HepG2 (cell line): Measurements from ENCODE around the gene DPEP1. TPM values are rescaled to one million over a fixed set of nuclear protein-coding genes. Genes with fewer than 3 reads are reported as not detected.

Experiments
- EED ChIP-seq: sonication (generic); formaldehyde crosslinking; IDR thresholded peaks from 2 replicates; pipeline ENCODE4 v1.5.0; 2020; ENCODE audit warnings: mild to moderate bottlenecking, missing genetic modification reagents
- GATA4 ChIP-seq: sonication (generic); IDR thresholded peaks from 2 replicates; pipeline ENCODE4 v1.6.1; 2016; ENCODE audit warnings: antibody characterized with exemption, low read depth, borderline replicate concordance
- MTF2 ChIP-seq: sonication (generic); formaldehyde crosslinking; IDR thresholded peaks from 2 replicates; pipeline ENCODE4 v1.5.0; 2020; ENCODE audit warnings: missing genetic modification reagents, borderline replicate concordance
- NCOA1 ChIP-seq: sonication (generic); formaldehyde crosslinking; IDR thresholded peaks from 2 replicates; pipeline ENCODE4 v1.9.0; 2021; ENCODE audit warnings: missing genetic modification reagents
- PHF21A ChIP-seq: sonication (generic); formaldehyde crosslinking; IDR thresholded peaks from 2 replicates; pipeline ENCODE4 v1.5.0; 2020; ENCODE audit warnings: mild to moderate bottlenecking, missing genetic modification reagents
- SP2 ChIP-seq: sonication (generic); formaldehyde crosslinking; IDR thresholded peaks from 2 replicates; pipeline ENCODE4 v1.5.1; 2020; ENCODE audit warnings: mild to moderate bottlenecking, missing genetic modification reagents
- ZNF230 ChIP-seq: sonication (generic); formaldehyde crosslinking; IDR thresholded peaks from 2 replicates; pipeline ENCODE4 v1.4.0; 2020; ENCODE audit warnings: mild to moderate bottlenecking, missing genetic modification reagents
- ZNF256 ChIP-seq: sonication (generic); formaldehyde crosslinking; conservative IDR thresholded peaks from 2 replicates; pipeline ENCODE4 v1.4.0; 2020; ENCODE audit warnings: missing genetic modification reagents
- ZNF547 ChIP-seq: sonication (generic); formaldehyde crosslinking; IDR thresholded peaks from 2 replicates; pipeline ENCODE4 v1.5.1; 2020; ENCODE audit warnings: mild to moderate bottlenecking, missing genetic modification reagents
- ZNF839 ChIP-seq: sonication (generic); formaldehyde crosslinking; IDR thresholded peaks from 2 replicates; pipeline ENCODE4 v1.4.0; 2020; ENCODE audit warnings: missing genetic modification reagents, mild to moderate bottlenecking, borderline replicate concordance
- ZSCAN21 ChIP-seq: sonication (generic); formaldehyde crosslinking; IDR thresholded peaks from 2 replicates; pipeline ENCODE4 v1.8.0; 2022; ENCODE audit warnings: mild to moderate bottlenecking, missing genetic modification reagents, moderate library complexity, borderline replicate concordance
- ZSCAN31 ChIP-seq: sonication (generic); formaldehyde crosslinking; IDR thresholded peaks from 2 replicates; pipeline ENCODE4 v1.5.0; 2020; ENCODE audit warnings: low read depth, mild to moderate bottlenecking, missing genetic modification reagents
- polyA plus RNA-seq, 8 experiments: library from polyadenylated mRNA; depleted of rRNA in 3 of 8; stranded (reverse) in 7 of 8; unstranded in 1 of 8; fragments of >200 nt; fragmentation: Illumina TruSeq in 4 of 8; extraction: Trizol in 4 of 8; gene quantifications; 2 replicates each; pipeline versions ENCODE4 v1.2.1 to v1.2.3, GENCODE V29; 2011 to 2016; ENCODE audit warnings: low read depth in 4 of 8, missing spikeins in 1 of 8, mixed read lengths in 1 of 8; ENCODE audit not compliant: insufficient read depth in 1 of 8
- total RNA-seq, 5 experiments: library from RNA; depleted of rRNA; stranded (reverse); fragments of >200 nt; fragmentation: Illumina TruSeq; extraction: Trizol; gene quantifications; 2 replicates each; pipeline ENCODE4 v1.2.3, GENCODE V29; 2016; ENCODE audit warnings: low read depth in 1 of 5
- TF ChIP-seq, protein P1 (sequence below): sonication (generic); formaldehyde crosslinking; IDR thresholded peaks from 2 replicates; pipeline ENCODE4 v1.5.1; 2020; ENCODE audit warnings: missing genetic modification reagents, mild to moderate bottlenecking, borderline replicate concordance
- TF ChIP-seq, protein P2 (sequence below): sonication (generic); formaldehyde crosslinking; IDR thresholded peaks from 2 replicates; pipeline ENCODE4 v1.5.0; 2020; ENCODE audit warnings: mild to moderate bottlenecking, missing genetic modification reagents
- TF ChIP-seq, protein P3 (sequence below): sonication (generic); formaldehyde crosslinking; IDR thresholded peaks from 2 replicates; pipeline ENCODE4 v1.5.0; 2020; ENCODE audit warnings: missing genetic modification reagents
- TF ChIP-seq, protein P4 (sequence below): sonication (generic); formaldehyde crosslinking; IDR thresholded peaks from 2 replicates; pipeline ENCODE4 v1.8.1; 2023; ENCODE audit warnings: mild to moderate bottlenecking, missing genetic modification reagents, borderline replicate concordance
- TF ChIP-seq, protein P5 (sequence below), 2 experiments: sonication (generic) in 1 of 2; formaldehyde crosslinking in 1 of 2; IDR thresholded peaks; 2 replicates each; pipeline versions ENCODE4 v1.4.0 to v1.6.1; 2018 to 2020; ENCODE audit warnings: missing genetic modification reagents in 2 of 2, borderline replicate concordance in 1 of 2, low read depth in 1 of 2, mild to moderate bottlenecking in 1 of 2, missing biosample characterization in 1 of 2
- TF ChIP-seq, protein P6 (sequence below): sonication (generic); formaldehyde crosslinking; IDR thresholded peaks from 2 replicates; pipeline ENCODE4 v1.4.0; 2020; ENCODE audit warnings: missing genetic modification reagents, borderline replicate concordance

DPEP1 gene
- total and polyA plus RNA-seq, 2 of the 13 experiments (the other 11 are each of a cell fraction or from before 2014, with no cell fraction given): 37.6 to 52.2 TPM

DNA sequence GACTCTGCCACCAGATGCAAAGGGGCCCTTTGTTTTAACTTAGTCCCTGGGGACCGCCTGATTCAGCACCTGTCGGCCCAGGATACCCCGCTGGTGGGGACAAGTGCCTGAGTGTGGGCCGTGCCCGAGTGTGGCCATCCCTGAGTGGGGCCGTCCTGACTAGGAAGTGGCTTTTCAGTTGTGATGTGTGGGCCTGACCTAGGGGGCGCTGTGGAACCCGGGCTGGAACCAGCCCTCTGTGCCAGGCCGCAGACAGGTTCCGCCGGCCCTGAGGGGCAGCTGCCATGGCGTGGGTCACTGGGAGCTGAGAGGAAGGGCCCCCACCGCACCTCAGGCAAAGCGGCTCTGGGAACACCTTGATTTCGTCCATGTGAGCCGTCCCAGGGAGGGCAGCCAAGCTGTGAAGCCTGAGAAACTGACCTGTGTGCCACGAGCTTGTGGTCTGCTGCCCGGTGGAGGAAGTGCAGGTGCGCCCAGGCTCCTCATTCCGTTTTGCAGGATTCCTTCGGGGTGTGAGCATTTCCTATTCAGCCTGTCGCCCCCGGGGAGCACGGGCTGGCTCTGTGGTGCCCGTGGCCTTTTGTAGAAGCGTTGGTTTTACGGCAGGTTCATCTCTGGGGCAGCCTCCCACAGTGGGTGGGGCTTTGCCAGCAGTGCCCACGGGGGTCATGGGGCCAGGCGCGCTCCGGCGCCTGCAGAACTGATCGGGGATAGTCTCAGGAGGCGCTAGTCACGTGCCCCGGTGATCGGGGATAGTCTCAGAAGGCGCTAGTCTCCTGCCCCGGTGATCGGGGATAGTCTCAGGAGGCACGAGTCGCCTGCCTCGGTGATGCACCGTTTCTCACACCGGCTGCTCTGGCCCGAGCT is 47.7 kb upstream of the DPEP1 start (continued):
- TF ChIP-seq, protein P1, sequence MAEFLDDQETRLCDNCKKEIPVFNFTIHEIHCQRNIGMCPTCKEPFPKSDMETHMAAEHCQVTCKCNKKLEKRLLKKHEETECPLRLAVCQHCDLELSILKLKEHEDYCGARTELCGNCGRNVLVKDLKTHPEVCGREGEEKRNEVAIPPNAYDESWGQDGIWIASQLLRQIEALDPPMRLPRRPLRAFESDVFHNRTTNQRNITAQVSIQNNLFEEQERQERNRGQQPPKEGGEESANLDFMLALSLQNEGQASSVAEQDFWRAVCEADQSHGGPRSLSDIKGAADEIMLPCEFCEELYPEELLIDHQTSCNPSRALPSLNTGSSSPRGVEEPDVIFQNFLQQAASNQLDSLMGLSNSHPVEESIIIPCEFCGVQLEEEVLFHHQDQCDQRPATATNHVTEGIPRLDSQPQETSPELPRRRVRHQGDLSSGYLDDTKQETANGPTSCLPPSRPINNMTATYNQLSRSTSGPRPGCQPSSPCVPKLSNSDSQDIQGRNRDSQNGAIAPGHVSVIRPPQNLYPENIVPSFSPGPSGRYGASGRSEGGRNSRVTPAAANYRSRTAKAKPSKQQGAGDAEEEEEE (CRISPR knock-in tag): no peak
- TF ChIP-seq GATA4: no peak
- TF ChIP-seq ZNF547 (CRISPR knock-in tag): no peak; the same call in 1 of the 2 replicates
- TF ChIP-seq, protein P2, sequence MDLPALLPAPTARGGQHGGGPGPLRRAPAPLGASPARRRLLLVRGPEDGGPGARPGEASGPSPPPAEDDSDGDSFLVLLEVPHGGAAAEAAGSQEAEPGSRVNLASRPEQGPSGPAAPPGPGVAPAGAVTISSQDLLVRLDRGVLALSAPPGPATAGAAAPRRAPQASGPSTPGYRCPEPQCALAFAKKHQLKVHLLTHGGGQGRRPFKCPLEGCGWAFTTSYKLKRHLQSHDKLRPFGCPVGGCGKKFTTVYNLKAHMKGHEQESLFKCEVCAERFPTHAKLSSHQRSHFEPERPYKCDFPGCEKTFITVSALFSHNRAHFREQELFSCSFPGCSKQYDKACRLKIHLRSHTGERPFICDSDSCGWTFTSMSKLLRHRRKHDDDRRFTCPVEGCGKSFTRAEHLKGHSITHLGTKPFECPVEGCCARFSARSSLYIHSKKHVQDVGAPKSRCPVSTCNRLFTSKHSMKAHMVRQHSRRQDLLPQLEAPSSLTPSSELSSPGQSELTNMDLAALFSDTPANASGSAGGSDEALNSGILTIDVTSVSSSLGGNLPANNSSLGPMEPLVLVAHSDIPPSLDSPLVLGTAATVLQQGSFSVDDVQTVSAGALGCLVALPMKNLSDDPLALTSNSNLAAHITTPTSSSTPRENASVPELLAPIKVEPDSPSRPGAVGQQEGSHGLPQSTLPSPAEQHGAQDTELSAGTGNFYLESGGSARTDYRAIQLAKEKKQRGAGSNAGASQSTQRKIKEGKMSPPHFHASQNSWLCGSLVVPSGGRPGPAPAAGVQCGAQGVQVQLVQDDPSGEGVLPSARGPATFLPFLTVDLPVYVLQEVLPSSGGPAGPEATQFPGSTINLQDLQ: no peak
- peak; percentile 45; the same call in 1 of the 2 replicates for TF ChIP-seq NCOA1
- TF ChIP-seq MTF2 (CRISPR knock-in tag): no peak
- TF ChIP-seq, protein P3, sequence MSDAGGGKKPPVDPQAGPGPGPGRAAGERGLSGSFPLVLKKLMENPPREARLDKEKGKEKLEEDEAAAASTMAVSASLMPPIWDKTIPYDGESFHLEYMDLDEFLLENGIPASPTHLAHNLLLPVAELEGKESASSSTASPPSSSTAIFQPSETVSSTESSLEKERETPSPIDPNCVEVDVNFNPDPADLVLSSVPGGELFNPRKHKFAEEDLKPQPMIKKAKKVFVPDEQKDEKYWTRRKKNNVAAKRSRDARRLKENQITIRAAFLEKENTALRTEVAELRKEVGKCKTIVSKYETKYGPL: 0 out of 2 replicates have a peak, but pooled peaks have one; percentile 54
- TF ChIP-seq ZNF230 (CRISPR knock-in tag): 0 out of 2 replicates have a peak, but pooled peaks have one; percentile 23
- TF ChIP-seq ZNF839 (CRISPR knock-in tag): peak; percentile 88
- TF ChIP-seq, protein P4, sequence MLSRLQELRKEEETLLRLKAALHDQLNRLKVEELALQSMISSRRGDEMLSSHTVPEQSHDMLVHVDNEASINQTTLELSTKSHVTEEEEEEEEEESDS (CRISPR knock-in tag): no peak
- TF ChIP-seq, protein P5, sequence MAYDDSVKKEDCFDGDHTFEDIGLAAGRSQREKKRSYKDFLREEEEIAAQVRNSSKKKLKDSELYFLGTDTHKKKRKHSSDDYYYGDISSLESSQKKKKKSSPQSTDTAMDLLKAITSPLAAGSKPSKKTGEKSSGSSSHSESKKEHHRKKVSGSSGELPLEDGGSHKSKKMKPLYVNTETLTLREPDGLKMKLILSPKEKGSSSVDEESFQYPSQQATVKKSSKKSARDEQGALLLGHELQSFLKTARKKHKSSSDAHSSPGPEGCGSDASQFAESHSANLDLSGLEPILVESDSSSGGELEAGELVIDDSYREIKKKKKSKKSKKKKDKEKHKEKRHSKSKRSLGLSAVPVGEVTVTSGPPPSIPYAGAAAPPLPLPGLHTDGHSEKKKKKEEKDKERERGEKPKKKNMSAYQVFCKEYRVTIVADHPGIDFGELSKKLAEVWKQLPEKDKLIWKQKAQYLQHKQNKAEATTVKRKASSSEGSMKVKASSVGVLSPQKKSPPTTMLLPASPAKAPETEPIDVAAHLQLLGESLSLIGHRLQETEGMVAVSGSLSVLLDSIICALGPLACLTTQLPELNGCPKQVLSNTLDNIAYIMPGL (CRISPR knock-in tag; IDR thresholded peaks at IDR 0.05; ENCODE audit: borderline replicate concordance in 1 of 2, low read depth in 1 of 2): peak; percentile 79 to 89; a peak in 3 of 4 replicates
- TF ChIP-seq ZNF256 (CRISPR knock-in tag): no peak; the same call in 1 of the 2 replicates
- TF ChIP-seq ZSCAN31 (CRISPR knock-in tag): peak; percentile 71; the same call in 1 of the 2 replicates
- peak; percentile 42; the same call in 1 of the 2 replicates for TF ChIP-seq SP2 (CRISPR knock-in tag)
- TF ChIP-seq, protein P6, sequence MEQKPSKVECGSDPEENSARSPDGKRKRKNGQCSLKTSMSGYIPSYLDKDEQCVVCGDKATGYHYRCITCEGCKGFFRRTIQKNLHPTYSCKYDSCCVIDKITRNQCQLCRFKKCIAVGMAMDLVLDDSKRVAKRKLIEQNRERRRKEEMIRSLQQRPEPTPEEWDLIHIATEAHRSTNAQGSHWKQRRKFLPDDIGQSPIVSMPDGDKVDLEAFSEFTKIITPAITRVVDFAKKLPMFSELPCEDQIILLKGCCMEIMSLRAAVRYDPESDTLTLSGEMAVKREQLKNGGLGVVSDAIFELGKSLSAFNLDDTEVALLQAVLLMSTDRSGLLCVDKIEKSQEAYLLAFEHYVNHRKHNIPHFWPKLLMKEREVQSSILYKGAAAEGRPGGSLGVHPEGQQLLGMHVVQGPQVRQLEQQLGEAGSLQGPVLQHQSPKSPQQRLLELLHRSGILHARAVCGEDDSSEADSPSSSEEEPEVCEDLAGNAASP (CRISPR knock-in tag): peak; percentile 12; the same call in 1 of the 2 replicates
- TF ChIP-seq PHF21A (CRISPR knock-in tag): no peak
- TF ChIP-seq ZSCAN21 (CRISPR knock-in tag): 0 out of 2 replicates have a peak, but pooled peaks have one; percentile 39
- TF ChIP-seq EED (CRISPR knock-in tag): peak; percentile 89
